ENCODE results near the gene SDF4. TPM values are rescaled to one million over a fixed set of nuclear protein-coding genes. Genes with fewer than 3 reads are reported as not detected.

The SDF4 gene
- total and polyA plus RNA-seq, 2 of the 13 experiments (the other 11 are each of a cell fraction or from before 2014, with no cell fraction given): 80.8 to 107 TPM

DNA sequence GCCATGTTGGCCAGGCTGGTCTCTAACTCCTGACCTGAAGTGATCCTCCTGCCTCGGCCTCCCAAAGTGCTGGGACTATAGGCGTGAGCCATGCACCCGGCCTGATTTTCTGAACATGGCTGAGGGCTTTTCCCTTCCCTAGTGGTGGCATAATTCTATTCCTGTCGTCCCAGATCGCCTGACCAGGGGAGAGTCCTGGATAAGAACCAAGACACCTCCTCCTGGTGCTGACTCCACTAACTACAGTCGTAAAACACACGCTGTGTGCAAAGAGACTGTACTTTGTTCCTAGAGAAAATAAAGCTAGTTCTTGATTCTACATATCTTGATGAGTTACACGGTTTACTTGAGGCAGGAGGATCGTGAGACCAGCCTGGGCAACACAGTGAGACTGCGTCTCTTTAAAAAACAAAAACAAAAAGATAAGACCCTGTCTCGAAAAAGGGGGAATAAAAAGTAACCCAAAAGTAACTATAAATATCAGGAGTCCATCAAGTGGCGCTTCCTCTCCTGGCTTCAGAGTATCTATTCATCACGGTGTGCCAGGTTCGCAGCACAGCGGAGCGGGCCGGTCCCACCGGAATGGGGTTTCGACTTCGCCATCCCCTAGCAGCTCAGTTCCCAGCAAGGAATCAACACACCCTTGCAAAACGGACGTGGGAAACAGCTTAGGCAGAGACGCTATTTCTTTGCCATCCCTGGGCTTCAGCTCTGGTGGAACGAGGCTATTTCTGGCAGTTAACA, 973 bp downstream of the SDF4 start (continued):
- no peak for TF ChIP-seq ZSCAN12 (CRISPR knock-in tag; IDR thresholded peaks at IDR 0.05)
- TF ChIP-seq, protein P1, sequence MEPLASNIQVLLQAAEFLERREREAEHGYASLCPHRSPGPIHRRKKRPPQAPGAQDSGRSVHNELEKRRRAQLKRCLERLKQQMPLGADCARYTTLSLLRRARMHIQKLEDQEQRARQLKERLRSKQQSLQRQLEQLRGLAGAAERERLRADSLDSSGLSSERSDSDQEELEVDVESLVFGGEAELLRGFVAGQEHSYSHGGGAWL (CRISPR knock-in tag; IDR thresholded peaks at IDR 0.05): no peak
- no peak for TF ChIP-seq CCDC6 (CRISPR knock-in tag; IDR thresholded peaks at IDR 0.05)
- TF ChIP-seq ZNF17 (CRISPR knock-in tag; IDR thresholded peaks at IDR 0.05): no peak
- TF ChIP-seq MAFF (IDR thresholded peaks at IDR 0.05; ENCODE audit: low read depth, low read length): no peak
- no peak for TF ChIP-seq ZEB1 (IDR thresholded peaks at IDR 0.05; ENCODE audit: insufficient replicate concordance, low read depth)
- no peak for TF ChIP-seq HNRNPH1 (optimal IDR thresholded peaks at IDR 0.05; ENCODE audit: low read depth, low read length)
- no peak for TF ChIP-seq PRPF4 (IDR thresholded peaks at IDR 0.05; ENCODE audit: low read depth, low read length, poor library complexity, severe bottlenecking)
- TF ChIP-seq NBN (conservative IDR thresholded peaks at IDR 0.05): no peak
- no peak for TF ChIP-seq SRSF1 (optimal IDR thresholded peaks at IDR 0.05; ENCODE audit: low read depth, low read length)
- TF ChIP-seq, protein P2, sequence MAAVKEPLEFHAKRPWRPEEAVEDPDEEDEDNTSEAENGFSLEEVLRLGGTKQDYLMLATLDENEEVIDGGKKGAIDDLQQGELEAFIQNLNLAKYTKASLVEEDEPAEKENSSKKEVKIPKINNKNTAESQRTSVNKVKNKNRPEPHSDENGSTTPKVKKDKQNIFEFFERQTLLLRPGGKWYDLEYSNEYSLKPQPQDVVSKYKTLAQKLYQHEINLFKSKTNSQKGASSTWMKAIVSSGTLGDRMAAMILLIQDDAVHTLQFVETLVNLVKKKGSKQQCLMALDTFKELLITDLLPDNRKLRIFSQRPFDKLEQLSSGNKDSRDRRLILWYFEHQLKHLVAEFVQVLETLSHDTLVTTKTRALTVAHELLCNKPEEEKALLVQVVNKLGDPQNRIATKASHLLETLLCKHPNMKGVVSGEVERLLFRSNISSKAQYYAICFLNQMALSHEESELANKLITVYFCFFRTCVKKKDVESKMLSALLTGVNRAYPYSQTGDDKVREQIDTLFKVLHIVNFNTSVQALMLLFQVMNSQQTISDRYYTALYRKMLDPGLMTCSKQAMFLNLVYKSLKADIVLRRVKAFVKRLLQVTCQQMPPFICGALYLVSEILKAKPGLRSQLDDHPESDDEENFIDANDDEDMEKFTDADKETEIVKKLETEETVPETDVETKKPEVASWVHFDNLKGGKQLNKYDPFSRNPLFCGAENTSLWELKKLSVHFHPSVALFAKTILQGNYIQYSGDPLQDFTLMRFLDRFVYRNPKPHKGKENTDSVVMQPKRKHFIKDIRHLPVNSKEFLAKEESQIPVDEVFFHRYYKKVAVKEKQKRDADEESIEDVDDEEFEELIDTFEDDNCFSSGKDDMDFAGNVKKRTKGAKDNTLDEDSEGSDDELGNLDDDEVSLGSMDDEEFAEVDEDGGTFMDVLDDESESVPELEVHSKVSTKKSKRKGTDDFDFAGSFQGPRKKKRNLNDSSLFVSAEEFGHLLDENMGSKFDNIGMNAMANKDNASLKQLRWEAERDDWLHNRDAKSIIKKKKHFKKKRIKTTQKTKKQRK (IDR thresholded peaks at IDR 0.05; ENCODE audit: low read length): no peak
- no peak; the same call in 1 of the 2 replicates for TF ChIP-seq ZNF143 (CRISPR knock-in tag; IDR thresholded peaks at IDR 0.05)
- TF ChIP-seq, protein P3, sequence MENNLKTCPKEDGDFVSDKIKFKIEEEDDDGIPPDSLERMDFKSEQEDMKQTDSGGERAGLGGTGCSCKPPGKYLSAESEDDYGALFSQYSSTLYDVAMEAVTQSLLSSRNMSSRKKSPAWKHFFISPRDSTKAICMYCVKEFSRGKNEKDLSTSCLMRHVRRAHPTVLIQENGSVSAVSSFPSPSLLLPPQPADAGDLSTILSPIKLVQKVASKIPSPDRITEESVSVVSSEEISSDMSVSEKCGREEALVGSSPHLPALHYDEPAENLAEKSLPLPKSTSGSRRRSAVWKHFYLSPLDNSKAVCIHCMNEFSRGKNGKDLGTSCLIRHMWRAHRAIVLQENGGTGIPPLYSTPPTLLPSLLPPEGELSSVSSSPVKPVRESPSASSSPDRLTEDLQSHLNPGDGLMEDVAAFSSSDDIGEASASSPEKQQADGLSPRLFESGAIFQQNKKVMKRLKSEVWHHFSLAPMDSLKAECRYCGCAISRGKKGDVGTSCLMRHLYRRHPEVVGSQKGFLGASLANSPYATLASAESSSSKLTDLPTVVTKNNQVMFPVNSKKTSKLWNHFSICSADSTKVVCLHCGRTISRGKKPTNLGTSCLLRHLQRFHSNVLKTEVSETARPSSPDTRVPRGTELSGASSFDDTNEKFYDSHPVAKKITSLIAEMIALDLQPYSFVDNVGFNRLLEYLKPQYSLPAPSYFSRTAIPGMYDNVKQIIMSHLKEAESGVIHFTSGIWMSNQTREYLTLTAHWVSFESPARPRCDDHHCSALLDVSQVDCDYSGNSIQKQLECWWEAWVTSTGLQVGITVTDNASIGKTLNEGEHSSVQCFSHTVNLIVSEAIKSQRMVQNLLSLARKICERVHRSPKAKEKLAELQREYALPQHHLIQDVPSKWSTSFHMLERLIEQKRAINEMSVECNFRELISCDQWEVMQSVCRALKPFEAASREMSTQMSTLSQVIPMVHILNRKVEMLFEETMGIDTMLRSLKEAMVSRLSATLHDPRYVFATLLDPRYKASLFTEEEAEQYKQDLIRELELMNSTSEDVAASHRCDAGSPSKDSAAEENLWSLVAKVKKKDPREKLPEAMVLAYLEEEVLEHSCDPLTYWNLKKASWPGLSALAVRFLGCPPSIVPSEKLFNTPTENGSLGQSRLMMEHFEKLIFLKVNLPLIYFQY (CRISPR knock-in tag; IDR thresholded peaks at IDR 0.05; ENCODE audit: borderline replicate concordance): no peak
- no peak for TF ChIP-seq ZNF83 (CRISPR knock-in tag; IDR thresholded peaks at IDR 0.05; ENCODE audit: borderline replicate concordance)
- no peak for TF ChIP-seq GZF1 (CRISPR knock-in tag; IDR thresholded peaks at IDR 0.05)
- TF ChIP-seq GABPA (IDR thresholded peaks at IDR 0.05; ENCODE audit: low read depth, low read length): no peak
- TF ChIP-seq GABPA (CRISPR knock-in tag; IDR thresholded peaks at IDR 0.05; ENCODE audit: low read depth): no peak
- TF ChIP-seq DMAP1 (CRISPR knock-in tag; IDR thresholded peaks at IDR 0.05): no peak; the same call in 1 of the 2 replicates
- TF ChIP-seq, protein P4, sequence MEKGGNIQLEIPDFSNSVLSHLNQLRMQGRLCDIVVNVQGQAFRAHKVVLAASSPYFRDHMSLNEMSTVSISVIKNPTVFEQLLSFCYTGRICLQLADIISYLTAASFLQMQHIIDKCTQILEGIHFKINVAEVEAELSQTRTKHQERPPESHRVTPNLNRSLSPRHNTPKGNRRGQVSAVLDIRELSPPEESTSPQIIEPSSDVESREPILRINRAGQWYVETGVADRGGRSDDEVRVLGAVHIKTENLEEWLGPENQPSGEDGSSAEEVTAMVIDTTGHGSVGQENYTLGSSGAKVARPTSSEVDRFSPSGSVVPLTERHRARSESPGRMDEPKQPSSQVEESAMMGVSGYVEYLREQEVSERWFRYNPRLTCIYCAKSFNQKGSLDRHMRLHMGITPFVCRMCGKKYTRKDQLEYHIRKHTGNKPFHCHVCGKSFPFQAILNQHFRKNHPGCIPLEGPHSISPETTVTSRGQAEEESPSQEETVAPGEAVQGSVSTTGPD (CRISPR knock-in tag; IDR thresholded peaks at IDR 0.05): no peak
- TF ChIP-seq ZNF605 (CRISPR knock-in tag; IDR thresholded peaks at IDR 0.05): peak; percentile 43; the same call in 1 of the 2 replicates
- no peak for TF ChIP-seq ETV5 (CRISPR knock-in tag; IDR thresholded peaks at IDR 0.05; ENCODE audit: borderline replicate concordance)
- no peak for TF ChIP-seq ZNF672 (CRISPR knock-in tag; IDR thresholded peaks at IDR 0.05)
- TF ChIP-seq ZFP37 (CRISPR knock-in tag; IDR thresholded peaks at IDR 0.05; ENCODE audit: borderline replicate concordance): no peak
